ELR (cell line): ENCODE results near the gene CMTM6.
"Not testable (repeated sequence)": the region's sequence is repeated elsewhere in the genome, so short reads cannot be mapped to it uniquely, and the experiment has no call there.

Experiments used
- DNase-seq: peaks from one replicate; pipeline ENCODE4 v3.0.0-alpha.2; 2015; ENCODE audit warnings: low read depth

CMTM6 gene

DNA sequence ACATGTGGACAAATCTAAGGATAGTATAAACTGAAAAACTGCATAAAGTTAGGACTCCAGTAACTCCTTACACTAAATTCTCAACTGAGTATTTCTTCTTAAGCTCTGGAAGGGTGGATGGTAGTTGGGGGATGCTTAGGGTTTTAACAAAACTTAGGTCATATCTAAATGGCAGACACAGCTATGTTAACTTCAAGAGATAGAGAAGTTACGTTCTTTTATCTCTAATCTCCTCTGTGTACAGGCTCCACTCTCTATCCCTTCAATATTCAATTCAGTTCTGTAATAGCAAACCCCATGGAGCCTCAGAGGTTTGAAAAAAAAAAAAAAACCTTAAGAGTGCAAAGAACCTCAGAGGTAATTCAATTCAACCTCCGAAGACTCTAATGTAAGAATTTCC lies 3.1 kb downstream of the CMTM6 start:
- no peak for DNase-seq

DNA sequence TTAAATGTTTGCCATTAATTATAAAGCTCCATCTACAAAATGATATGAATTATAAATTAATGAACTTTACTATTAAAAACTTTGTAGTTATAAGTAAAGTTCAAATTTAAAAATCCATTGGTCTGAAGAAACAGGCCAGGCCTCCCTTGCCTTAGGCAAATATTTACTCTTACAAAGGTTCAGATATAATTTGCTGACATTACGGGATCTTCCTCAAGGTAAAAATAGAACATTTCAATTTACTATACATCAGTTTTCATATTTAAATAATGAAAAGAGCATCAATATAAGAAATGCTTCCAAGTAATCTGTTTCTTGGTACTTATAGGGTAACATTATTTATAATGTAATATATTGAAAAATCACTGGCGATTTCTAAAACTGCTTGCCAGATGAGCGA lies 3.7 kb downstream of the CMTM6 start:
- DNase-seq = no peak

DNA sequence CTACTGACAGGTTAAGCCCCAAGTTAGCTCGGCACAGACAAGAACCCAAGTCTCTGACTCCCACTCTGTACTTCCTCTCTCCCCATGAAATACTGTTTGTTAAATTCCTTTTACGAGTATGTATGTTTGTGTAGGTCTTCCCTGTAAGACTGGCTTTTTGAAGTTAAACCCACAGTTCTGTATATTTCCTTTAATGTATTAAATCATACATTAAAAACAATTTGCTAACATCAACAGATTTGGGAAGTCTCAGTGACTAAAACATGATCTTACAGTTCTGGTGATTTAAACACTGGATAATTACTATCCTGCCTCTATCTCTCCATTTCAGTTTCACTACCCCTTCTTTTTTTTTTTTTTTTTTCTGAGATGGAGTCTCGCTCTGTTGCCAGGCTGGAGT lies 4.4 kb downstream of the CMTM6 start:
- no peak for DNase-seq

GRCh38 chr3:32495609-32496008 lies 7.0 kb downstream of the CMTM6 start:
- DNase-seq = no peak

DNA sequence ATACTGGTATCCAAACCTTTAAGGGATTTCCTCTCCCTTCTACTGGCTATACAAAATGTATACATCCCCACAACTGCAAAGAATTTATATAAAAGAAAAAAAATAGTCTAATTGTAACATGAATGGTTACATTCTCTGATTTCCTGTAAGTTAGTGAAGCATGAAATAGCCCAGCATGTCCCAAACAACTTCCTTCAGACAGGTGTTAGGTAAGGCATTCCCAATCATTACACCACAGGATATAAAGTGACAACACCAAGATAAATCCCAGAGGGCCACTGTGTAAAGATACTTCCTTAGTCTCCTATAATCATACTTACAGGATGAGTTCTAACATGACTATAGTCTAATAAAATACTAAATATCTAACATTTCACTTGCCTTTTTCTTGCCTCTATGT lies 7.6 kb downstream of the CMTM6 start:
- DNase-seq = no peak

DNA sequence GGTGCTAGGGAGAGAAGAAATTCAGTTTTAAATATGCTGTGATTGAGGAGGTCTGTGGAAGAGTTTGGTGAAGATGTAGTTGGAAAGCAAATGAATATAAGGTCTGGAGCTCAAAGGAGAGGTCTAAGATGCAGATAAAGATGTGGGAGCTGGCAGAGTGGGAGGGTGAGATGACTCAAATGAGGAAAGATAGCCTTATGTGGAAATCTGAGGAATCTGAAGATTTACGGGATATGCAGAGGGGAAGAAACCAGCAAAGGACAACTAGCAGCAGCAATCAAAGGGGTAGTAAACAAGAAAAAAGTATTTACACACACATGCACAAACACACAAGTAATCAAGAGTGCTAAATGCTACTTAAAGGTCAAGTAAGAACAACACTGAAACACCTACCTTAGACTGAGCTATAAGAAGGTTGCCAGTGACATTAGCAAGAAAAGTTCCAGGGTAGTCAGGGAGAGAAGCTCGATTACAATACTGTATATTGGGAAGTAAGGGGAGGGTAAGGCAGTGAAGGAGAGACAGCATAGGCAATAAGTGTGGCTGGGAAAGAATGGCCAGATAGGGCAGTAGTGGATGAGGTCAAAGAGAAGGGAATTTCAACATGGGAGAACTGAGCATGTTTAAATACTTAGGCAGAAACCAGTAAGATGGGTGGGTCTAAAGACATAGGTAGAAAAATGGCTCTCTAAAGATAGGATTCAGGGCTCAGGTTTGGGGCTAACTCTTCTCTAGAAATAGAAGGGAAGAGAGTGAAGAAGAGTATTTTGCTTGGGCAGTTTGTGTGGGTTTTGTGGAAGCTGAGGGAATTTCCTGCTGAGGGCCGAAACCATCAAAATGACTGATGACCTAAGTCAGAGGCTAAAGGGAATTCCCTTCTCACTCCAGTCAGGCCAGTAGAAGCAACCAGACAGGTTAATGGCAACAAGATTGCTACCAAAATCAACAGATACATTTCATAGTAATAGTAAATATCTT lies 8.9 kb downstream of the CMTM6 start:
- DNase-seq = peak; percentile 52

DNA sequence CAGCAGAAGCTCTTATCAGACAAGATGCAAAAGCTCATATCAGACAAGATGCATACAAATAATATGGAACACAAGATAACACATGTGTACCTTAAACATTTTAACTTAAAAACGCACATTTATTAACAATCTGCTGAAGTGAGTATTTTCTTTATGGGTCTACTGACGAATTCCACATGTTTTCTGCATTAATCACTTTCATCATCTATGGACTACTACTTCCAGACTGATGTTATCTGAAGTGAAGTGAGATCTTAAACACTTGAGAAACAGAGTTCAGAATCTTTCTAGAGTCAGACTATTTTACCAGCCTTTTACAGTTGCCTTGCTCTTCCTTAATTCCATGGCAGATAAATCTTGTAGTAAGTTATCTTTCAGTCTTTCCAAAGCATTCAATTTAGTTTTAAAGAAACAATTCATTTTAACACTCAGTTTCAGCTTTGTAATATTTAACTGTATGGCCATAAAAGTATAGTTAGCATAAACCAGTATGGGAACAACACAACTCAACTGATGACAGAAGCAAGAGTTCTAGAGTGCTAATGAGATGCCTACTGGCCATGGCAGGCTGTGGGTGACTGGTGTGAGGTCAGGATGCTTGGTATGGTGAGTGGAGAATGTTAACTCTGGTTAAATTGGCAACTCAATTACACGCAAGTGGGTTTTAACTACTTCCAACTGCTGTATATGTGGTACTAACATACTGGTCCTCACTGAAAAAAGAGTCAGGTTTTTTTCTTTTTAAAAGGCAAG lies 9.8 kb downstream of the CMTM6 start:
- peak; percentile 71 for DNase-seq

DNA sequence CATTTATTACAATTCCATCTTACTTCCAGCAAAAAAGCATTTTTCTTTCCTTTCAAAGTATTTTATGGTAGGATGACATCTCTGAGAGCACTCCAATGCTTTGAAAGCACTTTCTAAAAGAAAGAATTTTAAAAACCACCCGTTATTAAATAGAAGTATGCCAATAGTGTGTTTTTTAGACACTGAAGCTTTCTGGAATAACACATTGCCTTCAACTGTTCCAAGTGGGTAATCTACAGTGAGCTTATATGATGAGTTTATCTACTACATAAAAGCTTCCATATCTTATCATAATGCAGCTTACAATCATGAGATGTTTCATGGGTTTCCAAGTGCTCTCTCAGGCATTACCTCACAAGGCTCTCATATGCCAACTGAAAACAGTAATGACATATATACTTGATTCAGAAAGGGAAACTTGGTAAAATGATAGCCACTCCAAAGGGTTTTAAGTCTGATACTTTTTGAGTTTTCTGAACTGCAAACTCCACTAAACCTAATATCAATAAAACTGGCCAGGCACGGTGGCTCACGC lies 14.1 kb downstream of the CMTM6 start:
- DNase-seq = no peak

DNA sequence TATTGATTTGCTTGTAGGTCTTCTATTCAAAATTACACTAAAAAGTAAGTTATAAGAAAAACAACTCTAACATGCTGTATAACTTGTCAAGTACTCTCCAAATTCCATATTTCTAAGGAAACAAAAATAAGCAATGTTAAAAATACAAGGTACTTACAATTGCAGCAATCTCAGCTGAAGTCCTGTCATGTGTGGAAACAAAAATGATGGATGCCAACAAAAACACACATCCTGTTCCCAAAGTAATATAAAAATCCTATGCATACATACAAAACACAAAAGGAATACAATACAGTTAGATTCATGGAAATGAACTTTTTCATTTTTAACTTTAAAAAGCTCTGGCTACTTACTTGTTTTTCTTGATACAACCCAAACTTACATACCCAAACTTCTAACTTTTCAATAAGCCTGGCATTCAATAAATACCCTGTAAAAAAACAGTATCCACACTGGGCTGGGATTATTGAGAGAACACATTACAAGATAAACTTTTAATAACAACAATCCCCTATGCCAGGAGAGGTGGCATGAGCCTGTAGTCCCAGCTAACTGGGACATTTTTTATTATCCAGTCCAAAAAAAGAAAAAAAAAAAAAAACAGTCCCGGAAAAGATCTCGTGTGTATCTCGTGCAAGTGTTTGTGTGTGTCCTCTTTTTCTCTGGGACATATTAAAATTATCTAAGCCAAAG lies 14.7 kb downstream of the CMTM6 start:
- no peak for DNase-seq

DNA sequence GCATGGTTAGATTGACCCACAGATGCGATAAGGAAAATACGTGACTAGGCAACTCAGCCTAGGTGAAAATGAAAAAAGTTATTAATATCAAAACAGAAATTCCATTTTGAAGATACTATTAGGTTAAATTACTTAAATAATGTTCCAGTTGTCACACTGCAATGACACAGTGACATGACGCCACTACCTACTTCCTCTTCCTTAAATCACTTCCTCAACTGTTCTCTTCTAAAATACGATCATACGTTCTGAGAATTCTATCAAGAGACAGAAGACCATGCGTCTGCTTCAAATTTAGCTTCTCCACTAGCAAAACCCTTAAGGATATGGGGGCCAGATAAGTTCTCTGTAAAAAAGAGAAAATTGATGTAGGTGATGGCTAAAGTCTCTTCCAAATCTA lies 18.2 kb downstream of the CMTM6 start:
- no peak for DNase-seq

GRCh38 chr3:32483772-32484171 lies 18.9 kb downstream of the CMTM6 start:
- DNase-seq = no peak

DNA sequence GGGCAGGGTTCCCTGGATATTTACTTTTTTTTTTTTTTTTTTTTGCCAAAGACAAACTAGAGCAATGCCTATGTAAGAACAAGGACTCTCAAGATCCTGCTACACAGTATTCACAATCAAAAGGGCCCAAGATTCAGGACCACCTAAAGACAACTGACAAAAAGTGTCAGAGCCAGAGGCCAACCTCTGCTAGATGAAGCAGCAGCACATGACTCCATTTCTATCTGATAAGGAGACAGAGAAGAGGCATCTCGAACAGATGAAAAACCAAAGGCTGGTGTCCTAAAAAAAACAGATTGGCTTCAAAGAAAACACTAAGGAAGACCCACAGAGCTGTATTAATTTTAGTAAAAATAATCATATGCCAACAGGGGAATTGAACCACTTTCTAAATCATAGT lies 20.0 kb downstream of the CMTM6 start:
- no peak for DNase-seq

GRCh38 chr3:32481791-32482631 lies 20.6 kb downstream of the CMTM6 start:
- DNase-seq = no peak

DNA sequence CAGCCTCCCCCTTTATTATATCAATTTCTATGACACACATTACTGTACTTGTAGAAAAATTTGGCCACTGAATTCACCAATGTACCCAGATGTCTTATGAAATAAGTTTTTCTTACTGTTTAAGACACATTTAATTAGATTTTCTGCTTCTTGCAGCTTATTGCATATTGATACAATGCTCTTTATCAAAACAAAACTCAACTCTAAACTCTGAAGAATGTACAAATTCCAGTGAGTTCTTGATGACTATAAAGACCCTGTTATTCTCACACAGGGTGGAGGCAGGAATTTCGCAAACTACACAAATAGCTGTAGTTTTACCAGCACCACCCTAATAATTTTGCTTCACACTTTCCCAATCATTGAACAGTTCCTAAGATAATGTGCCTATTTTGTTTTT lies 22.0 kb downstream of the CMTM6 start:
- DNase-seq = no peak

DNA sequence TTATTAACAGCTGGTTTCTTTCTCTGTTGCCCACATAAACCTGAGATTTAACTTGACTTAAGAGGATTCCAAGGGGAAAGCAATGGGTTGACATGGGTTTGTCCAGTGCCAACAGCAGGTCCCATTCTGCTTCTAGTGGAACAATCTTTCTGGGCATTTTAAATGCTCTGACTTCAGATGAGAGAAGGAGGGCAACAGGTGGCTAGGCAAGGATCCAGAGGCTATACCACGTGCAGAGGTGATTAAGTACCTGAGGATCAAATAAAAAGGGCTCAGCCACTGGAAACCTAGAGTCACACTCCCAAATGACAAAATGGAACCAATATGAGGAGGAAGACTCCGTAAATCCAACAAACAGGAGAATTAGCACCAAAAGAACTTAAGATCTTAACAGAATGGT lies 28.5 kb downstream of the CMTM6 start:
- DNase-seq = no peak

GRCh38 chr3:32472151-32472550 lies 30.5 kb downstream of the CMTM6 start:
- not testable (repeated sequence) for DNase-seq

GRCh38 chr3:32471246-32471645 lies 31.4 kb downstream of the CMTM6 start:
- DNase-seq = no peak

GRCh38 chr3:32470362-32470761 lies 32.3 kb downstream of the CMTM6 start:
- no peak for DNase-seq

GRCh38 chr3:32469151-32469874 lies 33.3 kb downstream of the CMTM6 start:
- no peak for DNase-seq

- DNase-seq = peak; percentile 58
Measured at GRCh38 chr3:32467333-32468070, 35.1 kb downstream of the CMTM6 start.
